ENCODE results near the gene CD34.

- TF ChIP-seq EZH2phosphoT487 (IDR thresholded peaks at IDR 0.05; ENCODE audit: insufficient read depth, low read depth) = no peak
- TF ChIP-seq EZH2 (IDR thresholded peaks at IDR 0.05; ENCODE audit: insufficient read depth, poor library complexity, severe bottlenecking) = no peak
Observed at GRCh38 chr1:207856276-207857023, 54.5 kb downstream of the CD34 start.
